GM18520 (cell line): ENCODE measurements around the gene RAB9A.
"Not testable (repeated sequence)": the region's sequence is repeated elsewhere in the genome, so short reads cannot be mapped to it uniquely, and the experiment has no call there.

Experiments
- ATAC-seq: cut with Tn5 transposase; IDR thresholded peaks from one replicate; pipeline ENCODE4 v1.9.1; 2021; ENCODE audit not compliant: unreplicated experiment

The RAB9A gene

GRCh38 chrX:13669246-13669737 lies 19.6 kb upstream of the RAB9A start:
- ATAC-seq = peak; percentile 81

- ATAC-seq = not testable (repeated sequence)
These were observed 19.2 kb upstream of the RAB9A start for GRCh38 chrX:13669755-13670154.

GRCh38 chrX:13670197-13670596 lies 18.7 kb upstream of the RAB9A start:
- no peak for ATAC-seq

- no peak for ATAC-seq
These were observed 15.9 kb upstream of the RAB9A start for GRCh38 chrX:13673016-13673415.

- no peak for ATAC-seq
These were observed 12.0 kb upstream of the RAB9A start for GRCh38 chrX:13676885-13677284.

- not testable (repeated sequence) for ATAC-seq
These were observed 9.2 kb upstream of the RAB9A start for GRCh38 chrX:13679700-13680099.

- ATAC-seq = no peak
These were observed 7.3 kb upstream of the RAB9A start for GRCh38 chrX:13681595-13681994.

- no peak for ATAC-seq
These were observed 4.6 kb upstream of the RAB9A start for GRCh38 chrX:13684361-13684760.

GRCh38 chrX:13685126-13685763 lies 3.7 kb upstream of the RAB9A start:
- ATAC-seq = no peak

- no peak for ATAC-seq
These were observed 1.7 kb upstream of the RAB9A start for GRCh38 chrX:13687203-13687602.

GRCh38 chrX:13688384-13688957 lies 457 bp upstream of the RAB9A start:
- no peak for ATAC-seq

- no peak for ATAC-seq
These were observed 848 bp downstream of the RAB9A start for GRCh38 chrX:13689741-13690211.

- ATAC-seq = no peak
These were observed 1.9 kb downstream of the RAB9A start for GRCh38 chrX:13690836-13691235.

- ATAC-seq = no peak
These were observed 3.0 kb downstream of the RAB9A start for GRCh38 chrX:13691841-13692371.

- ATAC-seq = no peak
These were observed 3.9 kb downstream of the RAB9A start for GRCh38 chrX:13692771-13693231.

- ATAC-seq = no peak
These were observed 4.5 kb downstream of the RAB9A start for GRCh38 chrX:13693341-13693961.

- no peak for ATAC-seq
These were observed 5.4 kb downstream of the RAB9A start for GRCh38 chrX:13694359-13694758.

GRCh38 chrX:13694983-13695382 lies 6.1 kb downstream of the RAB9A start:
- no peak for ATAC-seq

- no peak for ATAC-seq
These were observed 6.7 kb downstream of the RAB9A start for GRCh38 chrX:13695601-13696115.

GRCh38 chrX:13697455-13697854 lies 8.5 kb downstream of the RAB9A start:
- peak; percentile 72 for ATAC-seq

GRCh38 chrX:13697976-13698375 lies 9.0 kb downstream of the RAB9A start:
- no peak for ATAC-seq

GRCh38 chrX:13698432-13698831 lies 9.5 kb downstream of the RAB9A start:
- no peak for ATAC-seq
